Vagina (tissue), 2 donors: ENCODE results near the gene KLHDC4. TPM values are rescaled to one million over a fixed set of nuclear protein-coding genes. Genes with fewer than 3 reads are reported as not detected.

Experiments used
- DNase-seq, 2 donors: peaks; one replicate each; pipeline ENCODE4 v3.0.0-alpha.2; 2017; ENCODE audit errors: extremely low spot score in 2 of 2
- H3K27ac ChIP-seq: fragments of 200-600 bp; sonication (generic); one replicate; pipeline ENCODE4 v1.5.1; 2019
- H3K27me3 ChIP-seq: fragments of 200-600 bp; sonication (generic); one replicate; pipeline ENCODE4 v1.5.1; 2019
- H3K36me3 ChIP-seq, 2 donors: fragments of 200-600 bp; sonication (generic); one replicate each; pipeline ENCODE4 v1.5.1; 2017 to 2019
- H3K4me1 ChIP-seq: fragments of 200-600 bp; sonication (generic); one replicate; pipeline ENCODE4 v1.5.1; 2019
- H3K4me3 ChIP-seq, 2 donors: fragments of 200-600 bp; sonication (generic); 1 replicate in 1 of 2; 2 replicates in 1 of 2; pipeline ENCODE4 v1.5.1; 2016 to 2019
- H3K9me3 ChIP-seq: fragments of 200-600 bp; sonication (generic); one replicate; pipeline ENCODE4 v1.5.1; 2019
- CTCF ChIP-seq, 3 experiments: fragments of 450-650 bp in 2 of 3; fragments of 200-600 bp in 1 of 3; sonication (generic) in 1 of 3; IDR thresholded peaks; one replicate each; pipeline ENCODE4 v1.5.1; 2017 to 2019; ENCODE audit warnings: antibody characterized with exemption in 3 of 3, mild to moderate bottlenecking in 2 of 3, moderate library complexity in 2 of 3
- POLR2A ChIP-seq, 2 donors: fragments of 450-650 bp; IDR thresholded peaks; one replicate each; pipeline ENCODE4 v1.6.1; 2017; ENCODE audit warnings: antibody characterized with exemption in 2 of 2, mild to moderate bottlenecking in 2 of 2, moderate library complexity in 2 of 2
- POLR2AphosphoS5 ChIP-seq, 2 donors: sonication (generic); formaldehyde crosslinking; IDR thresholded peaks; one replicate each; pipeline ENCODE4 v1.9.0; 2017; ENCODE audit warnings: antibody characterized with exemption in 2 of 2, mild to moderate bottlenecking in 2 of 2, low read depth in 1 of 2; ENCODE audit not compliant: insufficient read depth in 1 of 2
- intact Hi-C: fragments of 100-400 bp; cut with DNase I; formaldehyde crosslinking; loops from one replicate; pipeline ENCODE4 v1.15.1; 2023
- total RNA-seq: library from RNA; depleted of rRNA; stranded (reverse); fragments of >200 nt; gene quantifications from one replicate; pipeline ENCODE4 v1.2.3, GENCODE V29; 2016

Gene KLHDC4
- total RNA-seq, 1 donor from 2014 or later: 62.9 TPM

- no peak overlapping the region for H3K27ac ChIP-seq
- no peaks in the 10 kb centered on the region for H3K4me1 ChIP-seq
- intact Hi-C loops: no loop called here
- H3K9me3 ChIP-seq: no peaks in the 10 kb centered on the region
- no peaks in the 10 kb centered on the region for H3K36me3 ChIP-seq
- no peaks in the 10 kb centered on the region for H3K27me3 ChIP-seq
- no peak for TF ChIP-seq POLR2A (IDR thresholded peaks at IDR 0.05)
- TF ChIP-seq CTCF (IDR thresholded peaks at IDR 0.05): no peak
- TF ChIP-seq POLR2AphosphoS5 (IDR thresholded peaks at IDR 0.05; ENCODE audit: insufficient read depth in 1 of 2, low read depth in 1 of 2): no peak
- no peak overlapping the region for H3K4me3 ChIP-seq
- no peak for DNase-seq
These were observed 72.0 kb downstream of the KLHDC4 start for GRCh38 chr16:87693827-87694226.

GRCh38 chr16:87692756-87693155, 73.0 kb downstream of the KLHDC4 start:
- intact Hi-C loops: no loop called here
- DNase-seq: no peak
- Histone ChIP-seq H3K27me3 (no peaks in the 10 kb centered on the region), H3K4me1 (no peaks in the 10 kb centered on the region), H3K36me3 (no peaks in the 10 kb centered on the region), H3K4me3 (no peak overlapping the region), H3K9me3 (no peaks in the 10 kb centered on the region), H3K27ac (no peak overlapping the region)
- TF ChIP-seq POLR2A (IDR thresholded peaks at IDR 0.05): no peak
- TF ChIP-seq POLR2AphosphoS5 (IDR thresholded peaks at IDR 0.05; ENCODE audit: insufficient read depth in 1 of 2, low read depth in 1 of 2): no peak
- TF ChIP-seq CTCF (IDR thresholded peaks at IDR 0.05): no peak

DNA sequence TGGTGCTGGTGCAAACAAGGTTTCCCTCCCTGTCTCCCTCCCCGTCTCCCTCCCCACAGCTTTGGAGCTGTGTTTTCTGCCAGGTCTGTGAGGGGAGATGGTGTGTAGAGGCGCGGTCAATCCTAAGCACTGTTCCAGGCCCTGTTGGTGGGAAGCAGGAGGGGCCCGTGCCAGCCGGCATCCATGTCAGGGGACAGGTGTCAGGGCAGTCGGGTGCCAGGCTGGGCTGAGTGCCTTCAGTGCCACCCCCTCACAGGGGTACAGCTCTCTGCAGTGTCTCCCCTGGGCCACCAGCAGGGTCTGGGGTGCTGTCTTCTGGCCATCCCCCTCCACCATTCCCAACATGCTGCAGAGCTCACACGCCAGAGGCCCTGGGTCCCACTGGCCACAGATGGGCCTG, 73.6 kb downstream of the KLHDC4 start:
- H3K27me3 ChIP-seq: no peaks in the 10 kb centered on the region

GRCh38 chr16:87691686-87692079, 74.1 kb downstream of the KLHDC4 start:
- H3K4me1 ChIP-seq: no peaks in the 10 kb centered on the region
- H3K9me3 ChIP-seq: no peaks in the 10 kb centered on the region
- intact Hi-C loops: no loop called here
- no peak overlapping the region for H3K4me3 ChIP-seq
- H3K27ac ChIP-seq: no peak overlapping the region
- TF ChIP-seq CTCF (IDR thresholded peaks at IDR 0.05) (no peak), POLR2A (IDR thresholded peaks at IDR 0.05) (no peak), POLR2AphosphoS5 (IDR thresholded peaks at IDR 0.05; ENCODE audit: insufficient read depth in 1 of 2, low read depth in 1 of 2) (no peak)
- no peak for DNase-seq
- no peaks in the 10 kb centered on the region for H3K36me3 ChIP-seq
- no peaks in the 10 kb centered on the region for H3K27me3 ChIP-seq

More for the DNA sequence above, 73.6 kb downstream of the KLHDC4 start:
- DNase-seq: no peak
- Histone ChIP-seq H3K4me1 (no peaks in the 10 kb centered on the region), H3K27ac (no peak overlapping the region), H3K9me3 (no peaks in the 10 kb centered on the region), H3K36me3 (no peaks in the 10 kb centered on the region), H3K4me3 (no peak overlapping the region)
- intact Hi-C loops: no loop called here
- TF ChIP-seq POLR2AphosphoS5 (IDR thresholded peaks at IDR 0.05; ENCODE audit: insufficient read depth in 1 of 2, low read depth in 1 of 2): no peak
- no peak for TF ChIP-seq CTCF (IDR thresholded peaks at IDR 0.05)
- no peak for TF ChIP-seq POLR2A (IDR thresholded peaks at IDR 0.05)

GRCh38 chr16:87690911-87691685, 74.7 kb downstream of the KLHDC4 start:
- H3K4me3 ChIP-seq: no peak overlapping the region
- intact Hi-C loops: no loop called here
- no peaks in the 10 kb centered on the region for H3K27me3 ChIP-seq
- no peaks in the 10 kb centered on the region for H3K9me3 ChIP-seq
- H3K27ac ChIP-seq: no peak overlapping the region
- DNase-seq: no peak
- H3K36me3 ChIP-seq: no peaks in the 10 kb centered on the region
- TF ChIP-seq CTCF (IDR thresholded peaks at IDR 0.05) (no peak), POLR2A (IDR thresholded peaks at IDR 0.05) (no peak), POLR2AphosphoS5 (IDR thresholded peaks at IDR 0.05; ENCODE audit: insufficient read depth in 1 of 2, low read depth in 1 of 2) (no peak)
- no peaks in the 10 kb centered on the region for H3K4me1 ChIP-seq
